HepG2 (cell line): ENCODE data around the gene CMIP. TPM values are rescaled to one million over a fixed set of nuclear protein-coding genes. Genes with fewer than 3 reads are reported as not detected.

ENCODE experiments used
- ATF6 ChIP-seq: sonication (generic); formaldehyde crosslinking; conservative IDR thresholded peaks from 2 replicates; pipeline ENCODE4 v1.4.0; 2020; ENCODE audit warnings: missing genetic modification reagents
- CREB1 ChIP-seq, 2 experiments: fragments of 450-650 bp in 1 of 2; IDR thresholded peaks; 2 replicates each; pipeline ENCODE4 v1.6.1; 2016 to 2017; ENCODE audit warnings: control low read depth in 1 of 2, mild to moderate bottlenecking in 1 of 2, missing compliant biosample characterization in 1 of 2, missing genetic modification characterization in 1 of 2
- DDIT3 ChIP-seq: sonication (generic); formaldehyde crosslinking; IDR thresholded peaks from 2 replicates; pipeline ENCODE4 v1.4.0; 2020; ENCODE audit warnings: mild to moderate bottlenecking, missing genetic modification reagents
- EP300 ChIP-seq, 3 experiments: sonication (generic) in 1 of 3; formaldehyde crosslinking in 1 of 3; IDR thresholded peaks; 2 replicates each; pipeline versions ENCODE4 v1.5.1 to v1.6.1; 2011 to 2020; ENCODE audit warnings: low read depth in 2 of 3, low read length in 2 of 3, borderline replicate concordance in 1 of 3, improper control_type of control experiment in 1 of 3, mild to moderate bottlenecking in 1 of 3, missing genetic modification reagents in 1 of 3, moderate library complexity in 1 of 3
- EZH2 ChIP-seq: conservative IDR thresholded peaks from 2 replicates; pipeline ENCODE4 v1.6.1; 2012; ENCODE audit warnings: mild to moderate bottlenecking, low read depth, low read length, moderate library complexity
- KLF16 ChIP-seq, 2 experiments: sonication (generic) in 1 of 2; formaldehyde crosslinking in 1 of 2; IDR thresholded peaks; 2 replicates each; pipeline versions ENCODE4 v1.6.1 to v1.8.0; 2016 to 2023; ENCODE audit warnings: missing genetic modification reagents in 2 of 2, missing compliant biosample characterization in 1 of 2
- NFYB ChIP-seq: sonication (generic); formaldehyde crosslinking; IDR thresholded peaks from 2 replicates; pipeline ENCODE4 v1.4.0; 2020; ENCODE audit warnings: missing genetic modification reagents
- RNF2 ChIP-seq: fragments of 450-650 bp; conservative IDR thresholded peaks from 2 replicates; pipeline ENCODE4 v1.6.1; 2016; ENCODE audit warnings: low read depth
- TFE3 ChIP-seq: IDR thresholded peaks from 2 replicates; pipeline ENCODE4 v1.6.1; 2016
- ZBTB39 ChIP-seq: sonication (generic); formaldehyde crosslinking; IDR thresholded peaks from 2 replicates; pipeline ENCODE4 v1.5.0; 2020; ENCODE audit warnings: missing genetic modification reagents
- ZNF124 ChIP-seq: sonication (generic); formaldehyde crosslinking; IDR thresholded peaks from 2 replicates; pipeline ENCODE4 v1.4.0; 2020; ENCODE audit warnings: missing genetic modification reagents
- ZNF281 ChIP-seq: sonication (generic); formaldehyde crosslinking; IDR thresholded peaks from 2 replicates; pipeline ENCODE4 v1.4.0; 2020; ENCODE audit warnings: missing genetic modification reagents, borderline replicate concordance
- ZNF329 ChIP-seq: sonication (generic); formaldehyde crosslinking; IDR thresholded peaks from 2 replicates; pipeline ENCODE4 v1.9.0; 2021; ENCODE audit warnings: low read depth, mild to moderate bottlenecking, missing genetic modification reagents
- ZNF337 ChIP-seq: sonication (generic); formaldehyde crosslinking; IDR thresholded peaks from 2 replicates; pipeline ENCODE4 v1.5.1; 2020; ENCODE audit warnings: missing genetic modification reagents, low read depth, mild to moderate bottlenecking, borderline replicate concordance
- ZNF382 ChIP-seq: sonication (generic); formaldehyde crosslinking; IDR thresholded peaks from 2 replicates; pipeline ENCODE4 v1.5.0; 2020; ENCODE audit warnings: missing genetic modification reagents, mild to moderate bottlenecking, borderline replicate concordance
- ZNF432 ChIP-seq: sonication (generic); formaldehyde crosslinking; IDR thresholded peaks from 2 replicates; pipeline ENCODE4 v1.5.0; 2020; ENCODE audit warnings: missing genetic modification reagents, mild to moderate bottlenecking, borderline replicate concordance
- ZNF44 ChIP-seq: sonication (generic); formaldehyde crosslinking; IDR thresholded peaks from 2 replicates; pipeline ENCODE4 v1.5.1; 2020; ENCODE audit warnings: mild to moderate bottlenecking, missing genetic modification reagents
- ZNF777 ChIP-seq: sonication (generic); formaldehyde crosslinking; IDR thresholded peaks from 2 replicates; pipeline ENCODE4 v1.4.0; 2020; ENCODE audit warnings: missing genetic modification reagents
- ZNF792 ChIP-seq: IDR thresholded peaks from 2 replicates; pipeline ENCODE4 v1.6.1; 2016
- ZZZ3 ChIP-seq: sonication (generic); formaldehyde crosslinking; IDR thresholded peaks from 2 replicates; pipeline ENCODE4 v1.4.0; 2020; ENCODE audit warnings: missing genetic modification reagents, mild to moderate bottlenecking, borderline replicate concordance
- polyA plus RNA-seq, 8 experiments: library from polyadenylated mRNA; depleted of rRNA in 3 of 8; stranded (reverse) in 7 of 8; unstranded in 1 of 8; fragments of >200 nt; fragmentation: Illumina TruSeq in 4 of 8; extraction: Trizol in 4 of 8; gene quantifications; 2 replicates each; pipeline versions ENCODE4 v1.2.1 to v1.2.3, GENCODE V29; 2011 to 2016; ENCODE audit warnings: low read depth in 4 of 8, missing spikeins in 1 of 8, mixed read lengths in 1 of 8; ENCODE audit not compliant: insufficient read depth in 1 of 8
- total RNA-seq, 5 experiments: library from RNA; depleted of rRNA; stranded (reverse); fragments of >200 nt; fragmentation: Illumina TruSeq; extraction: Trizol; gene quantifications; 2 replicates each; pipeline ENCODE4 v1.2.3, GENCODE V29; 2016; ENCODE audit warnings: low read depth in 1 of 5

Gene CMIP
- total and polyA plus RNA-seq, 2 of the 13 experiments (the other 11 are each of a cell fraction or from before 2014, with no cell fraction given), result 10.9 to 18.1 TPM

GRCh38 chr16:81447383-81448101, 2.9 kb downstream of the CMIP start (continued):
- no peak for TF ChIP-seq DDIT3 (CRISPR knock-in tag)
- TF ChIP-seq ZNF124, result no peak
- no peak for TF ChIP-seq ZNF777 (CRISPR knock-in tag)
- no peak for TF ChIP-seq ZNF382 (CRISPR knock-in tag)
- TF ChIP-seq KLF16 (CRISPR knock-in tag; IDR thresholded peaks at IDR 0.05), result no peak
- TF ChIP-seq ZNF44, result no peak
- TF ChIP-seq ZNF329 (CRISPR knock-in tag), result no peak
- no peak for TF ChIP-seq EP300 (IDR thresholded peaks at IDR 0.05; ENCODE audit: low read depth in 2 of 2, low read length in 2 of 2)
- no peak for TF ChIP-seq EP300 (CRISPR knock-in tag; IDR thresholded peaks at IDR 0.05; ENCODE audit: borderline replicate concordance)
- no peak for TF ChIP-seq TFE3
- TF ChIP-seq ATF6 (CRISPR knock-in tag), result no peak
- TF ChIP-seq ZBTB39 (CRISPR knock-in tag), result no peak
- no peak for TF ChIP-seq ZNF337 (CRISPR knock-in tag)
- TF ChIP-seq ZNF281 (CRISPR knock-in tag), result no peak
- TF ChIP-seq CREB1 (IDR thresholded peaks at IDR 0.05), result no peak
- peak; percentile 4; the same call in 1 of the 2 replicates for TF ChIP-seq CREB1 (CRISPR knock-in tag; IDR thresholded peaks at IDR 0.05)
- peak; percentile 21; the same call in 1 of the 2 replicates for TF ChIP-seq ZNF792 (CRISPR knock-in tag)
- no peak for TF ChIP-seq ZNF432 (CRISPR knock-in tag)
- no peak for TF ChIP-seq RNF2
- no peak for TF ChIP-seq NFYB (CRISPR knock-in tag)
- no peak for TF ChIP-seq EZH2
- no peak for TF ChIP-seq ZZZ3 (CRISPR knock-in tag)
